ENCODE results near the gene STAC2.

The STAC2 gene

GRCh38 chr17:39231591-39232551 is 6.1 kb upstream of the STAC2 start:
- DNase-seq, result peak; percentile 62

- DNase-seq, result no peak
Measured at GRCh38 chr17:39231091-39231561, 5.4 kb upstream of the STAC2 start.

GRCh38 chr17:39230361-39230760 is 4.6 kb upstream of the STAC2 start:
- no peak for DNase-seq

GRCh38 chr17:39229274-39229913 is 3.6 kb upstream of the STAC2 start:
- DNase-seq, result peak; percentile 77

GRCh38 chr17:39227364-39227919 is 1.7 kb upstream of the STAC2 start:
- DNase-seq, result no peak

GRCh38 chr17:39225959-39226683 is 376 bp upstream of the STAC2 start:
- no peak for DNase-seq

- no peak for DNase-seq
Measured at GRCh38 chr17:39224778-39225307, 902 bp downstream of the STAC2 start.

- no peak for DNase-seq
Measured at GRCh38 chr17:39223907-39224777, 1.6 kb downstream of the STAC2 start.

GRCh38 chr17:39222866-39223834 is 2.6 kb downstream of the STAC2 start:
- no peak for DNase-seq

- DNase-seq, result no peak
Measured at GRCh38 chr17:39222151-39222550, 3.6 kb downstream of the STAC2 start.

- DNase-seq, result no peak
Measured at GRCh38 chr17:39221572-39221971, 4.2 kb downstream of the STAC2 start.

- DNase-seq, result no peak
Measured at GRCh38 chr17:39219647-39220154, 6.0 kb downstream of the STAC2 start.

- DNase-seq, result no peak
Measured at GRCh38 chr17:39218906-39219305, 6.8 kb downstream of the STAC2 start.

- no peak for DNase-seq
Measured at GRCh38 chr17:39217734-39218369, 7.9 kb downstream of the STAC2 start.

- no peak for DNase-seq
Measured at GRCh38 chr17:39213852-39214251, 11.9 kb downstream of the STAC2 start.

- DNase-seq, result no peak
Measured at GRCh38 chr17:39212841-39213480, 12.8 kb downstream of the STAC2 start.

GRCh38 chr17:39212195-39212810 is 13.4 kb downstream of the STAC2 start:
- DNase-seq, result no peak

GRCh38 chr17:39210093-39210434 is 15.7 kb downstream of the STAC2 start:
- no peak for DNase-seq
